Measurements from ENCODE around the gene PGBD4.

GRCh38 chr15:34119291-34119690, 17.4 kb downstream of the PGBD4 start:
- no peak for TF ChIP-seq CTCF (IDR thresholded peaks at IDR 0.05)
- no peak for TF ChIP-seq POLR2A (IDR thresholded peaks at IDR 0.05)
